Calu3 (cell line): ENCODE results near the gene DCP2. TPM values are rescaled to one million over a fixed set of nuclear protein-coding genes. Genes with fewer than 3 reads are reported as not detected.

Experiments
- BruUV-seq: library from RNA; stranded (reverse); fragments of 400-500 nt; replicated peaks from 2 replicates; lab custom pipeline; 2021; lab: Mats Ljungman, UMichigan
- CTCF ChIA-PET: fragments of 300-600 bp; sonication (Branson Sonifier 250); formaldehyde crosslinking; loops from one replicate; lab custom pipeline; 2022; ENCODE audit warnings: antibody characterized with exemption; lab: Charles Lee
- DNase-seq: peaks from one replicate; pipeline ENCODE4 v3.0.0; 2022
- H3K27ac Mint-ChIP-seq: one replicate; pipeline ENCODE4 v1.8.0; 2022; ENCODE audit warnings: mixed read lengths; ENCODE audit not compliant: unreplicated experiment
- H3K27me3 Mint-ChIP-seq: one replicate; pipeline ENCODE4 v1.8.0; 2022; ENCODE audit warnings: mixed read lengths; ENCODE audit not compliant: unreplicated experiment
- H3K36me3 Mint-ChIP-seq: one replicate; pipeline ENCODE4 v1.8.0; 2022; ENCODE audit warnings: mild to moderate bottlenecking, moderate library complexity, mixed read lengths; ENCODE audit not compliant: insufficient read depth, unreplicated experiment
- H3K4me1 Mint-ChIP-seq: one replicate; pipeline ENCODE4 v1.8.0; 2022; ENCODE audit warnings: mild to moderate bottlenecking, low read depth, mixed read lengths; ENCODE audit not compliant: unreplicated experiment
- H3K4me3 Mint-ChIP-seq: one replicate; pipeline ENCODE4 v1.8.0; 2022; ENCODE audit warnings: mild to moderate bottlenecking, low read depth, moderate library complexity, mixed read lengths; ENCODE audit not compliant: unreplicated experiment
- H3K9me3 Mint-ChIP-seq: one replicate; pipeline ENCODE4 v1.8.0; 2022; ENCODE audit warnings: low read depth, mixed read lengths; ENCODE audit not compliant: unreplicated experiment
- intact Hi-C: fragments of 100-400 bp; cut with micrococcal nuclease; formaldehyde crosslinking; loops from one replicate; pipeline ENCODE4 v1.10.0; 2022; ENCODE audit not compliant: unreplicated experiment
- total RNA-seq: library from RNA; stranded (reverse); gene quantifications from 2 replicates; pipeline ENCODE4 v1.2.3, GENCODE V29; 2022
- TF ChIP-seq, protein P1 (sequence below): fragments of 200-600 bp; IDR thresholded peaks from one replicate; pipeline ENCODE4 v1.8.0; 2022; ENCODE audit warnings: antibody characterized with exemption; ENCODE audit not compliant: unreplicated experiment

DCP2 gene
- total RNA-seq, 1 experiment from 2014 or later: 56.0 TPM

DNA sequence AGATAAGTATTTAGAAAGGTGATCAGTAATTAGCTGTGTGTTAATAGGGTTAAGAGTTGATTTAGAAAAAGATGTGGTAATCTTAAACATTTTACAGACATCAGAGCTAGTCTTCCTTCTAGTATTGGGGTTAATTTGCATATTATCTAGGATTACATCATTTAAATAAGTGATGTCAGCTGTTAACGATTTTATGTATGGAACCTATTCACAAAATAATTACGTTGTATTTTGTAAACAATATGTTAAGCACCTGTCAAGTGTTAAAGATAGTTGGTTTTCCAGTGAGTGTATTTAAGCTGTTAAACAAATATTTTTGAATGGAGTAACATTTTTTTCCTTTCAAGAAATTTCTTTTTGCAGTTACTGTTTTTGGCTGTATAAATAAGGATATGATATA lies 2.2 kb downstream of the DCP2 start:
- H3K9me3 Mint-ChIP-seq: no peaks in the 10 kb centered on the region
- CTCF ChIA-PET: interaction anchor here (0.6 to 1.4 kb wide), 2 partner anchors 17 to 19 kb away, joined by 3 to 4 read pairs; no protein-coding TSS in a partner anchor
- DNase-seq: no peak
- H3K27ac Mint-ChIP-seq: peak overlapping the region; percentile 72
- H3K36me3 Mint-ChIP-seq: peaks cover 43% of the 10 kb centered on the region
- peak overlapping the region; percentile 83 for H3K4me3 Mint-ChIP-seq
- H3K27me3 Mint-ChIP-seq: no peaks in the 10 kb centered on the region
- H3K4me1 Mint-ChIP-seq: peaks cover 42% of the 10 kb centered on the region
- intact Hi-C loops: no loop called here
- no TSS peak for BruUV-seq
- TF ChIP-seq, protein P1, sequence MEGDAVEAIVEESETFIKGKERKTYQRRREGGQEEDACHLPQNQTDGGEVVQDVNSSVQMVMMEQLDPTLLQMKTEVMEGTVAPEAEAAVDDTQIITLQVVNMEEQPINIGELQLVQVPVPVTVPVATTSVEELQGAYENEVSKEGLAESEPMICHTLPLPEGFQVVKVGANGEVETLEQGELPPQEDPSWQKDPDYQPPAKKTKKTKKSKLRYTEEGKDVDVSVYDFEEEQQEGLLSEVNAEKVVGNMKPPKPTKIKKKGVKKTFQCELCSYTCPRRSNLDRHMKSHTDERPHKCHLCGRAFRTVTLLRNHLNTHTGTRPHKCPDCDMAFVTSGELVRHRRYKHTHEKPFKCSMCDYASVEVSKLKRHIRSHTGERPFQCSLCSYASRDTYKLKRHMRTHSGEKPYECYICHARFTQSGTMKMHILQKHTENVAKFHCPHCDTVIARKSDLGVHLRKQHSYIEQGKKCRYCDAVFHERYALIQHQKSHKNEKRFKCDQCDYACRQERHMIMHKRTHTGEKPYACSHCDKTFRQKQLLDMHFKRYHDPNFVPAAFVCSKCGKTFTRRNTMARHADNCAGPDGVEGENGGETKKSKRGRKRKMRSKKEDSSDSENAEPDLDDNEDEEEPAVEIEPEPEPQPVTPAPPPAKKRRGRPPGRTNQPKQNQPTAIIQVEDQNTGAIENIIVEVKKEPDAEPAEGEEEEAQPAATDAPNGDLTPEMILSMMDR: no peak

DNA sequence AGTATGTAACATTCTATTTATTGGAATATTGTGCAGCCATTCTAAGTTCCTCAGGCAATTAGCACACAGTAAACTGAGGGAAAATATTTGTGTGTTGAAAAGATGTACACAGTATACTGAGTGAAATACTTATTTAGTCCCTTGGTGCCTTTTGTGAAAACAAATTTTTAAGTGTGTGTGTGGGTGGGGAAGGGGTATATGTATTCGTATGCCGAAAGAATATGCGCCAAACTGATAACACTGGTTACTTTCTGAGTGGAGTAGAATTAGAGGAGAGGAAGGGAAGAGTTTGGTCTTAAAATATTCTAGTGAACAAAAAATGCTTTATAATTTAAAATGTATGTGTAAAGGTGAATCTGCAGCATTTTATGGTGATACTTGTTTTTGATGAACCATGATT lies 3.1 kb downstream of the DCP2 start:
- peak overlapping the region; percentile 72 for H3K27ac Mint-ChIP-seq
- no peaks in the 10 kb centered on the region for H3K9me3 Mint-ChIP-seq
- CTCF ChIA-PET: interaction anchor here (1.4 kb wide), 1 partner anchor 16 kb away, joined by 3 read pairs; no protein-coding TSS in a partner anchor
- H3K4me1 Mint-ChIP-seq: peaks cover 48% of the 10 kb centered on the region
- peaks cover 43% of the 10 kb centered on the region for H3K36me3 Mint-ChIP-seq
- H3K4me3 Mint-ChIP-seq: peak overlapping the region; percentile 83
- intact Hi-C loops: no loop called here
- no peaks in the 10 kb centered on the region for H3K27me3 Mint-ChIP-seq
- DNase-seq: no peak
- TF ChIP-seq, protein P1: no peak
- BruUV-seq: no TSS peak

DNA sequence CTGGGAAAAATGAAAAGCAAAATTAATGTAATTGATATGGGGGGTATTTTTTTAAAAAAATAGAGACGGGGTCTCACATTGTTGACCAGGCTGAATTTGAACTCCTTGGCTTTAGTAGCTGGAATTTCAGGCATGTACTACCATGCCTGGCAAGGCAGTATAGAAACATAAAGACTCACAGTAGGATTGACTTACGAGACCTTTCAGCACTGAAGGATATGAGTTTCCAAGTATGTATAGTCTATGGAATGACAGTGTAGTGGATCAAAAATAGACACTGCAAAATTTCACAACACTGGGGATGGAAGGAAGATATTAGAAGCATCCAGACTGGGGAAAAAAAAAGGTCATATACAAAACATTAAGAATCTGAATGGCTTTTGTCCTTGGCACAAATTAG lies 6.8 kb downstream of the DCP2 start:
- H3K9me3 Mint-ChIP-seq: no peaks in the 10 kb centered on the region
- intact Hi-C loops: no loop called here
- H3K27me3 Mint-ChIP-seq: no peaks in the 10 kb centered on the region
- no TSS peak for BruUV-seq
- TF ChIP-seq, protein P1: no peak
- DNase-seq: no peak
- no peak overlapping the region for H3K27ac Mint-ChIP-seq
- CTCF ChIA-PET: no interaction called here
- peaks cover 38% of the 10 kb centered on the region for H3K4me1 Mint-ChIP-seq
- H3K4me3 Mint-ChIP-seq: no peak overlapping the region
- H3K36me3 Mint-ChIP-seq: peaks cover 22% of the 10 kb centered on the region

DNA sequence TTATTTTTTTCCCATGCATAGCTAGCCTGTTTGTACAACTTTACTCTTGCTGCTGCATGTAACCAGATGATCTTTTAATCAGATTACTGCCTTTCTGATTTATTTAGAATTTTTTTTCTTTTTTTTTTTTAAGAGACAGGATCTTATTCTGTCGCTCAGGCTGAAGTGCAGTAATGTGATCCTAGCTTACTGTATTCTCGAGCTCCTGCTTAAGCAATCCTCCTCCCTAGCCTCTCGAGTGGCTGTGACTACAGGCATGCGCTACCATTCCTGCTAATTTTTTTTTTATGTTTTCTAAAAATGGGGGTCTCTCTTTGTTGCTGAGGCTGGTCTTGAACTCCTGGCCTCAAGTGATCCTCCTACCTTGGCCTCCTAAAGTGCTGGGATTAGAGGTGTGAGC lies 9.6 kb downstream of the DCP2 start:
- intact Hi-C loops: no loop called here
- peaks cover 45% of the 10 kb centered on the region for H3K4me1 Mint-ChIP-seq
- BruUV-seq: no TSS peak
- no peak for DNase-seq
- H3K9me3 Mint-ChIP-seq: no peaks in the 10 kb centered on the region
- H3K4me3 Mint-ChIP-seq: no peak overlapping the region
- TF ChIP-seq, protein P1: no peak
- H3K36me3 Mint-ChIP-seq: peaks cover 21% of the 10 kb centered on the region
- CTCF ChIA-PET: interaction anchor here (0.5 kb wide), 1 partner anchor 13 kb away, joined by 3 read pairs; no protein-coding TSS in a partner anchor
- H3K27ac Mint-ChIP-seq: no peak overlapping the region
- no peaks in the 10 kb centered on the region for H3K27me3 Mint-ChIP-seq
